ENCODE results near the gene SLC44A4.
"Not testable (repeated sequence)": the region's sequence is repeated elsewhere in the genome, so short reads cannot be mapped to it uniquely, and the experiment has no call there.

SLC44A4 gene

DNA sequence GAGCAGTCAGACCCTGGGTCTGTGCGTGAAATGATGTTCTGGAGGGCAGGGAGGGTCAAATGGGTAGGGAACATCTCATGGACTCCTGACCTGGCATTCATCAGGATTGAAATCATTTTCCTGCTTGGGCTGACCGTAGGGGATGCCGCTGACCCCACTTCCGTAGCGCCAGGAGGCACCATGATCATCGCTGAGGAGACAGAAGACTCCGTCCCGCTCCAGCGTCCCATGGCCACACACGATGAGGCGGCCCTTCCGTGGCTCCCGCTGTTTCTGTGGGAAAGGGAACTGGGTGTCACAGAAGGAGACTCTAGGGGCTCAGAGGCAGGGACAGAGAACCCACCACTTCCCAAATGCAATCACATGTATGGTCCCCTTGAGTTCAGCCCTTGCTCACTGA, 18.4 kb downstream of the SLC44A4 start:
- no peak for DNase-seq

DNA sequence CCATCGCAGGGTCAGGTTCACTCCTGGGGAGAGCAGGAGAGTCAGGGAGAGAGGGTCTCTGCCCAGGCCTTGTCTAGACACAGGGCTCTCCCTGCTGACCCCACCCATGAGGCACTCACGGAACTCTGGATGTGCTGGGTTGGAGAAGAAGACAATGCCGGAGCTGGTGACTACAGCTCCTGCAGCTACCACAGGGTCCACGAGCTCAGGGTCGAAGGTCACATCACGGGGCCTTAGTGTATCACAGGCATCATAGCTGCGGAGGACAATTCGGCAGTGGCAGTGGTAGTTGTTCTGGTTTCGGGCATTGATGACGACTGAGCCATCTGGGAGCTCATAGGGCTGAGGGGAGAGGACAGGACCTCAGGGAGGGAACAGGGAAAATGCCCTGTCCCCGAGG, 18.9 kb downstream of the SLC44A4 start:
- no peak for DNase-seq

DNA sequence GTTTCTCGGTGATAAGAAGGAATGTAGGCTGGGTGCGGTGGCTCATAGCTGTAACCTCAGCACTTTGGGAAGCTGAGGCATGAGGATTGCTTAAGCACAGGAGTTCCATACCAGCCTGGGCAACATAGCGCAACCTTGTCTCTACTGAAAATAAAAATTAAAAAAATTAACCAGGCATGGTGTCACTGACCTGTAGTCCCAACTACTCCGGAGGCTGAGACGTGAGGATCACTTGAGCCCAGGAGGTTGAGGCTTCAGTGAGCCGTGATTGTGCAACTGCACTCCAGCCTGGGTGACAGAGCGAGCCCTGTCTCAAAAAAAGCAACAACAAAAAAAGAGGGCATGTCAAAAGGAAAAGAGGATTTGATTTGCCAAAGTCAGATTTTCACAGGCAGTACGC, 20.1 kb downstream of the SLC44A4 start:
- no peak for DNase-seq

DNA sequence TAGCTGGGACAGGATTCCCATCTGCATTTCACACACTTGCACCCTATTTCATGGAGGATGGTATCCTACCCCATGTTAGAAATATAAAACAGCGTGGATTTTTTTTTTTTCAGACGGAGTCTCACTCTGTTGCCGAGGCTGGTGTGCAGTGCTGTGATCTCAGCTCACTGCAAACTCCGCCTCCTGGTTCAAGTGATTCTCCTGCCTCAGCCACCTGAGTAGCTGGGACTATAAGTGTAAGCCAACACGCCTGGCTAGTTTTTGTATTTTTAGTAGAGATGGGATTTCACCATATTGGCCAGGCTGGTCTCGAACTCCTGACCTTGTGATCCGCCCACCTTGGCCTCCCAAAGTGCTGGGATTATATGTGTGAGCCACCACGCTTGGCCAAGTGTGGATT, 21.0 kb downstream of the SLC44A4 start:
- DNase-seq: not testable (repeated sequence)

DNA sequence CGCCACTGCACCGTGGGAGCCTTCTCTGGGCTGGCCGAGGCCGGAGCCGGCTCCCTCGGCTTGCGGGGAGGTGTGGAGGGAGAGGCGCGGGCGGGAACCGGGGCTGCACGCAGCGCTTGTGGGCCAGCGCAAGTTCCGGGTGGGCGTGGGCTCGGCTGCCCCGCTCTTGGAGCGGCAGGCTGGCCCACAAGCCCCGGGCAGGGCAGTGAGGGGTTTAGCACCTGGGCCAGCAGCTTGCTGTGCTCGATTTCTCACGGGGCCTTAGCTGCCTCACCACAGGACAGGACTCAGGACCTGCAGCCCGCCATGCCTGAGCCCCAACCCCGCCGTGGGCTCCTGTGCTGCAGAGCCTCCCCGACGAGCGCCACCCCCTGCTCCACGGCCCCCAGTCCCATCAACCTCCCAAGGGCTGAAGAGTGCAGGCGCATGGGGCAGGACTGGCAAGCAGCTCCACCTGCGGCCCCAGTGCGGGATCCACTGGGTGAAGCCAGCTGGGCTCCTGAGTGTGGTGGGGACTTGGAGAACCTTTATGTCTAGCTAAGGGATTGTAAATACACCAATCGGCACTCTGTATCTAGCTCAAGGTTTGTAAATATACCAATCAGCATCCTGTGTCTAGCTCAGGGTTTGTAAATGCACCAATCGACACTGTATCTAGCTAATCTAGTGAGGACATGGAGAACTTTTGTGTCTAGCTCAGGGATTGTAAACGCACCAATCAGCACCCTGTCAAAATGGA, 26.6 kb downstream of the SLC44A4 start:
- DNase-seq: not testable (repeated sequence)

DNA sequence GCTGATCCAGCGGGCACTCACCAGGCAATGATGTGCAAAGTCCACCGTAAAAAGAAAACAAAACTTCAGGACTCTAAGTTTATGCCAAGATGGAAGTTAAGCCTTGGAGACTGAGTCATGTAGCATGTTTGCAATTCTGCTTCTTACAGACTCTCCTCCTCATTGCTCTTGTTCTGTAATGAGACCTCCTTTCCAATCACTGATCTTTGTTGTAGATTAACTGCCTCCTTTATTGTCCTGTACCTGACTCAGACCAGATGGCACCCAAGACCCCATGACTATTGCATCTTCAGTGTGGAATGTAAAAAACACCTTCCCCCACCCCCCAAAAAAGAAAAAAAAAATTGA, 27.3 kb downstream of the SLC44A4 start:
- DNase-seq: no peak

DNA sequence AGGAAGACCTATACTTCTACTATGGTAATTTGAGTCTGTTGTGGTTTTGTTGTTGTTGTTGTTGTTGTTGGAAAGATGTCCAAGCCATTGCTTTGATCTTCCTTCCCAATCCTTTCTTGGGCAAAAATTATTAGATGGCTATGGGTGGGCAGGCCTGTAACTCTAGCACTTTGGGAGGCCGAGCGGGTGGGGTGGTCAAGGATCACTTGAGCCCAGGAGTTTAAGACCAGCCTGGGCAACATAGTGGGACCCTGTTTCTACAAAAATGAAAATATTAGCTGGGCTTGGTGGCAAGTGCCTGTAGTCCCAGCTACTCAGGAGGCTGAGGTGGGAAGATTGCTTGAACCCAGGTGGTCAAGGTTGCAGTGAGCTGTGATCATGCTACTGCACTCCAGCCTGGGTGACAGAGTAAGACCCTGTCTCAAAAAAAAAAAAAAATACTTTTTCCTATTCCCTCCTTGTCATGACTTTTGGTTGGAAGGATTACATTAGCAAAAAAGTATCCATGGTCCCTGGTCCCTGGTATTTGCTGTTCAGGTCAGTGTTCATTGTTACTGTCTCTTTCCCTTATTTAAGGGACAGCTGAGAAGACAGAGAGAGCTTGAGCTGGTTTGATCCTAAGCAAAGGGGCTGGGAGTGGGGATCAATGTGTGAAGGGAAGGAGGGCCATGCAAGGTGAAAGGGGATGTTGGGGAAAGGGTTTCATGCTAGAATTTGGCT, 27.9 kb downstream of the SLC44A4 start:
- no peak for DNase-seq

DNA sequence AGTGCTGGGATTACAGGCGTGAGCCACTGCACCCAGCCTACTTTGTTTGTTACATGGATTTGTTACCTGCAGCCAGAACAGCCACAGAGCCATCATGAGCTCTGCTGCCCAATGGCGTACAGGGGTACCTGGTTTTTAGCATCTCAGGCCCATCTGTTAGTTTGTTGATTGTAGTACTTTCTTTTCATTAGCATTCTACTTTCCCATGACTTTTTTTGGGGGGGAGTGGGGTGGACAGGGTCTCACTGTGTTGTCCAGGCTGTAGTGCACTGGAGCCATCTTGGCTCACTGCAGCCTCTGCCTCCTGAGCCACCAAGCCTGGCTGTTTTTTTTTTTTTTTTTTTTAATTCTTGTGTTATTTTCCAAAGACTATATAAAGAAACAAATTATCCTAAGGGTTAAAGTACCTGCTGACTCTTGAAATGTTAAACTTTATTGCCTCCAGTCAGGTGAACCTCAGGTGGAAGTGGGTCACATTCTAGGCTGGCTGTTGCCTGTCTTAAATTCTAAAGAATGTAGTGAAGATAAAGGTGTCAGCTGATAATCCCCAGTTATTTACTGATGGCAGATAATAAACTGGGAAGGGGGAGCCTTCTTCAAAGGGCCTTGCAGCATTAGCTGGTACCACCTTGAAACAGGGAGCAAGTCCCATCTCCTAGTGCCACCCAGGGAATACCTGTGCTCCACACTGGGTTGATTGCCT, 31.4 kb downstream of the SLC44A4 start:
- no peak for DNase-seq

DNA sequence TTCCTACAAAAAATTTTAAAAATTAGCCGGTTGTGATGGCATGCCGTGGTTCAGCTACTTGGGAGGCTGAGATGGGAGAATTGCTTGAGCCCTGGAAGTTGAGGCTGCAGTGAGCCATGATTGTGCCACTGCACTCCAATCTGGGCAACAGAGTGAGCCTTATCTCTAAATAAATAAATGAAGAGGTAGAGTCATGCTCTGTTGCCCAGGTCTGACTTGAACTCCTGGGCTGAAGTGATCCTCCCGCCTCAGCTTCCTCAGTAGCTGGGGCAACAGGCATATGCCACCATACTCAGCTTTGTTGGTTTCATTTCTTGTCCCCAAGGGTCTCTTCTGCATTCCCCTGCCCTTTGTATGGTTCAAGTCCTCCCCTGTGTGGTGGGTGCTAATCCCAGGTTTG, 34.3 kb downstream of the SLC44A4 start:
- DNase-seq: no peak

DNA sequence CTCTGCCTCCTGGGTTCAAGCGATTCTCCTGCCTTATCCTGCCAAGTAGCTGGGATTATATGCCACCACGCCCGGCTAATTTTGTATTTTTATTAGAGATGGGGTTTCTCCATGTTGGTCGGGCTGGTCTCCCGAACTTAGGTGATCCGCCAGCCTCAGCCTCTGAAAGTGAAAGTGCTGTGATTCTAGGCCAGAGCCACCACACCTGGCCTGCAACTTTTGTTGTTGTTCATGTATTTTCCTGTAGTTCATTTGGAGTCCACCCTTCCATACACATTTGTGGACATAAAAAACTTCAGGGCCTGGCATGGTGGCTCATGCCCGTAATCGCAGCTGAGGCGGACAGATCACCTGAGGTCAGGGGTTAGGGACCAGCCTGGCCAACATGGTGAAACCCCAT, 36.7 kb downstream of the SLC44A4 start:
- DNase-seq: no peak

DNA sequence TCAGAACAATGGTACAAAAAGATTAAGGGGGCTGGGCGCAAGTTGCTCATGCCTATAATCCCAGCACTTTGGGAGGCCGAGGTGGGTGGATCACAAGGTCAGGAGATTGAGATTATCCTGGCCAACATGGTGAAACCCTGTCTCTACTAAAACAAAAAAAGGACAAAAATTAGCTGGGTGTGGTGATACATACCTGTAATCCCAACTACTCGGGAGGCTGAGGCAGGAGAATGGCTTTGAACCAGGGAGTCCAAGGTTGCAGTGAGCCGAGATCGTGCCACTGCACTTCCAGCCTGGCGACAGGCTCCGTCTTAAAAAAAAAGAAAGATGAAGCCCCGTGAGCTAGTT, 39.0 kb downstream of the SLC44A4 start:
- DNase-seq: not testable (repeated sequence)

DNA sequence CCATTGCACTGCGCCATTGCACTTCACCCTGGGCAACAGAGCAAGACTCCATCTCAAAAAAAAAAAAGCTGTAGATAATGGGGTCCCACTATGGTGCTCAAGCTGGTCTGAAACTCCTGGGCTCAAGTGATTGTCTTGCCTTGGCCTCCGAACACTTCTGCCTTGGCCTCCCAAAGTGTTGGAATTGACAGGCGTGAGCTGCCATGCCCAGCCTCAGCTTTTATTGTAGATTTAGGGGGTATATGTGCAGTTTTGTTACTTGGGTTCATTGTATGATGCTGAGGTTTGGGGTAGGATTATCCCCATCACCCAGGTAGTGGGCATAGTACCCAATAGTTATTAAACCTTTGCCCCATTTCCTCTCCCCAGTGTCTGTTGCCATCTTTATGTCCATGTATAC, 39.8 kb downstream of the SLC44A4 start:
- DNase-seq: no peak

DNA sequence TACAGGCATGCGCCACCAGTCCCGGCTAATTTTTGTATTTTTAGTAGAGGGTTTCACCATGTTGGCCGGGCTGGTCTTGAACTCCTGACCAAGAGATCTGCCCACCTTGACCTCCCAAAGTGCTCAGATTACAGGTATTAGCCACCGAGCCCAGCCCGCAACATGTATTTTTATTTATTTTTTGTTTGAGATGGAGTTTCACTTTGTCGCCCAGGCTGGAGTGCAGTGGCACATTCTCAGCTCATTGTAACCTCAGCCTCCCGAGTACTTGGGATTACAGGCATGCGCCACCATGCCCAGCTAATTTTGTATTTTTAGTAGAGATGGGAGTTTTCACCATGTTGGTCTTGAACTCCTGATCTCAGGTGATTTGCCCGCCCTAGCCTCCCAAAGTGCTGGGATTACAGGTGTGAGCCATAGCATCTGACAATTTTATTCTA, 40.7 kb downstream of the SLC44A4 start:
- not testable (repeated sequence) for DNase-seq

DNA sequence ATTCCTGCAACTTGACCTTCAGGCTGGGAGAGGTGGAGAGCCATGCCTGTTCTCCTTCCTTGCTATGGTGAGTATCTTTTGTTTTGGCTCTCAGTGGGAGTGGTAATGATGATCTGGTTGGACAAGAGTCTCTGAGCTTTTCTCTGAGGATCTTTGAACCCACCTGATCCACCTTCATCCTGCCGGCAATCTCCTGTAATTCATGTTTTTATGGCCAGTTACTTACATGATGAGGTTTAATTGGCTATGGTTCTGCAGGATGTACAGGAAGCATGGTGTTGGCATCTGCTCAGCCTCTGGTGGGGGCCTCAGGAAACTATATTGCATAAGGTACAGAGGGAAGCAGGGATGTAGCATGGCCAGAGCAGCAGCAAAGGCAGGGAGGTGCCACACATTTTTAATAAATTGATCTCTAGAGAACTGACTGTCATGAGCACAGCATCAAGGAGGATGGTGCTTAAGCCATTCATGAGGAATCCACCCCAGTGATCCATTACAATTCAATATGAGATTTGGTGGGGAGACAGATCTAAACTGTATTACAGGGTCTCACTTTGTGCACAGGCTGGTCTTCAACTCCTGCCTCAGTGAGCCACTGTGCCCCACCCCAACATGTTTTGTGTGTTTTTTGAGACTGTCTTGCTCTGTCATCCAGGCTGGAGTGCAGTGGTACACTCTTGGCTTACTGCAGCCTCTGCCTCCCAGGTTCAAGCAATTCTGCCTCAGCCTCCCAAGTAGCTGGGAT, 41.3 kb downstream of the SLC44A4 start:
- DNase-seq: no peak

DNA sequence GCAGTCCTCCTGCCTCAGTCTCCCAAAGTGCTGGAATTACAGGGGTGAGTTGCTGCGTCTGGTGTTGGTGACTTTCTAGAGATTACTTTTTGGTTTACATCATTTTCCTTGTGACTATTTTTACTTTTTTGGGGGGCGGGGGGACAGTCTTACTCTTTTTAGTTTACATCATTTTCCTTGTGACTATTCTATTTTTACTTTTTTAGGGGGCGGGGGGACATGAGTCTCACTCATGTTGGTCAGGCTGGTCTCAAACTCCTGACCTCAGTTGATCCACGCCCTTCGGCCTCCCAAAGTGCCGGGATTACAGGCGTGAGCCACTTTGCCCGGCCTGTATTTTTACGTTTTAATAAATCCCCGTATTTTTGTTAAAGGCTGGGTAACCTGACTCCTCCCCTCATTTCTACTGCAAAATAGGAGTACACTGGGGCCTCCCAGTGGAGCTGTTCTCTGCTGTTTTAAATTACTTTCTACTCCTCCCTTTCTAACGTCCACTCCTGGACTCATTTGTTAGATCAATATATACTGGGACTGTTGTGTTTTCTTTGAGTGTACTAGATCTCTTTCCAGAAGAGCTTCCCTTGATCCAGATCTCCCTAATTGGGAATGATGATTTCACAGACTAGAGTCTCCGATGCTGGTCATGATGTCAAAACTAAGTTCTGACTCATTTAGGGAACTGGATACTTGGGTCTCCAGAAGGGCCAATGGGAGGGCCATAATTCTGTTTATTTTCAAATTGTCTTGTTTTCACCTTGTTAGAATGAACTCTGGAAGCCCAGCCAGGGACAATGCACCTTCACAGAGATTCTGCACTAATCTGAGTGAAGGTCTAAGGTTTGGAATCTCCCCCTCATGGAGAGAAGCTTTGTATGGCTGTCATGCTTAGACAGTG, 42.1 kb downstream of the SLC44A4 start:
- DNase-seq: no peak

DNA sequence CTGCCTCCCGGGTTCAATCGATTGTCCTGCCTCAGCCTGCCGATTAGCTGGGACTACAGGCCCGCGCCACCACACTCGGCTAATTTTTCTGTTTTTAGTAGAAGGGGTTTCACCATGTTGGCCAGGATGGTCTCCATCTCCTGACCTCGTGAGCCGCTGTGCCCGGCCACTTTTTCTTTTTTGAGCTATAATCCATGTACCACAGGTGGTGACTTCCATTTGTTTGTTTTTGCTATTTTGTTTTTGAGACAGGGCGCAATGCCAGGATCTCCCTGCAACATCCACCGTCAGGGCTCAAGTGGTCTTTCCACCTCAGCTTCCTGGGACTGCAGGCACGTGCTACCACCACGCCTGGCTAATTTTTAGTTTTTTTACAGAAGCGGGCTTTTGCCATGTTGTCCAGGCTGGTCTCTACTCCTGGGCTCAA, 42.7 kb downstream of the SLC44A4 start:
- no peak for DNase-seq

DNA sequence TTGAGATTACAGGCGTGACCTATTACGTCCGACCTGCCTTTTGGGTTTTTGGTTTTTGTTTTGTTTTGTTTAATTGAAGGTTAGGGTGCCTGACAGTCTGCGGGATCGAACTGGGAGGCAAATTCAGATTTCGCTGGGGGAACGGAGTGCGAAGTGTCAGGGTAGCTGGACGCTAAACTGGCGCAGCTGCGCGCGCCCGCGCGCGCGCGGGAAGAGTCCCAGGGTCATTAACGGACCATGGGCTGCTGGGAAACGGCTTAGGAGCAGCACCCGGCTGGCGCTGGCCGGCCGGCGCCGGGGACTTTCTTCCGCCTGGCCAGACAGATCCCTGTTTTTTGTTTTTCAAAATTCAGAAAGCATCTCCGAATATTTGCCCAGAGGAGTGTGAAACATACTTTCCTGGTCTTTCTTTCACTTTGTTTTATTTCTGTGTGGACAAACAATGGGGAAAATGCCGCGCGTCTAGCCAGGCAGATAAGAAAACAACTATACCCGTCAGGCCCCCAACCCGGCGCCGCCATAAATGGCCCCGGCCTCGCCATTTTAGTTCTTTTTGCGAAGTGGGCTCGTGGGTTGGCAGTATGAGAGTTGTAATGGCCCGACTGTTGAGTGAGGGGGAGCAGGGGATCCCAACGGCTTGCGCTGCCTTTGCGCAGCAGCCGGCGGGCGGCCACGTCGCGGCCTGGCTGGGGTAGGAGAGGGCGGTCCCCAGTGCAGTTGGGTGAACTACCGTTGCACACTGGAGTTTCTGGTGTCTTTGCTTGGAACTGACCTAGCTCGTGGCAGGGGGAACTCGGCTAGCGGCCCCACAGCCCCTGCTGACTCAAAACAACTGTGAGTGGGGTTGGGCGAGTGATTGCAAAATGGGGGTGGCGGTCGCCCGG, 44.2 kb downstream of the SLC44A4 start:
- peak; percentile 37 to 94 (median 82) for DNase-seq

DNA sequence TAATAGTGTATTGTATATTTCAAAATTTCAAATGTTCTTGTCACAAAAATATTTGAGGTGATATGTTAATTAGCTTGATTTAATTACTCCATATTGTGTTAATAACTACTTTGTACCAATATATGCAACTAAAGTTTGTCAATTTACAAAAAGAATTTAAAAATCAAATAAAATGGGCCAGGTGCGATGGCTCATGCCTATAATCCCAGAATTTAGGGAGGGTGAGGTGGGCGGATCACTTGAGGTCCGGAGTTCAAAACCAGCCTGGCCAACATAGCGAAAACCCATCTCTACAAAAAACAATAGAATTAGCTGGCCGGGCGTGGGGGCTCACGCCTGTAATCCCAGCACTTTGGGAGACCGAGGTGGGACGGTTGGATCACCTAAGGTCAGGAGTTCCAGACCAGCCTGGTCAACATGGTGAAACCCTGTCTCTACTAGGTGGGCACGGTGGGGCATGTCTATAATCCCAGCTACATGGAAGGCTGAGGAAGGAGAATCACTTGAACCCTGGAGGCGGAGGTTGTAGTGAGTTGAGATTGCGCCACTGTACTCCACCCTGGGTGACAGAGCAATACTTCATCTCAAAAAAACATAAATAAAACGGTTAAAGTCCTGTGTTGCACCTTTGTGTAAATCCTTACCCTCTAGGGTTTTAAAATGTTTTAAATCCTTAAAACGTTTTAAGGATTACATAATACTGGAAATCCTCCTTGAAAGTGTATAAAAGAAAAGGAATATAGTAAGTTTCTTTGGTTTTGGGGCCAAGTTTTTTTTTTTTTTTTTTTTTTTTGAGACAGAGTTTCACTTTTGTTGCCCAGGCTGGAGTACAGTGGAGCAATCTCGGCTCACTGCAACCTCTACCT, 47.2 kb downstream of the SLC44A4 start:
- DNase-seq: peak in 6 of 58 donors; percentile 9 to 37 (median 27)
